SH-SY5Y (cell line): Measurements from ENCODE around the gene MARCHF7.

Experiments
- GATA2 ChIP-seq: IDR thresholded peaks from 2 replicates; pipeline ENCODE4 v1.6.1; 2011; ENCODE audit warnings: mild to moderate bottlenecking, low read depth, low read length
- GATA3 ChIP-seq: IDR thresholded peaks from 2 replicates; pipeline ENCODE4 v1.6.1; 2011; ENCODE audit warnings: low read depth, mild to moderate bottlenecking, low read length, moderate library complexity

DNA sequence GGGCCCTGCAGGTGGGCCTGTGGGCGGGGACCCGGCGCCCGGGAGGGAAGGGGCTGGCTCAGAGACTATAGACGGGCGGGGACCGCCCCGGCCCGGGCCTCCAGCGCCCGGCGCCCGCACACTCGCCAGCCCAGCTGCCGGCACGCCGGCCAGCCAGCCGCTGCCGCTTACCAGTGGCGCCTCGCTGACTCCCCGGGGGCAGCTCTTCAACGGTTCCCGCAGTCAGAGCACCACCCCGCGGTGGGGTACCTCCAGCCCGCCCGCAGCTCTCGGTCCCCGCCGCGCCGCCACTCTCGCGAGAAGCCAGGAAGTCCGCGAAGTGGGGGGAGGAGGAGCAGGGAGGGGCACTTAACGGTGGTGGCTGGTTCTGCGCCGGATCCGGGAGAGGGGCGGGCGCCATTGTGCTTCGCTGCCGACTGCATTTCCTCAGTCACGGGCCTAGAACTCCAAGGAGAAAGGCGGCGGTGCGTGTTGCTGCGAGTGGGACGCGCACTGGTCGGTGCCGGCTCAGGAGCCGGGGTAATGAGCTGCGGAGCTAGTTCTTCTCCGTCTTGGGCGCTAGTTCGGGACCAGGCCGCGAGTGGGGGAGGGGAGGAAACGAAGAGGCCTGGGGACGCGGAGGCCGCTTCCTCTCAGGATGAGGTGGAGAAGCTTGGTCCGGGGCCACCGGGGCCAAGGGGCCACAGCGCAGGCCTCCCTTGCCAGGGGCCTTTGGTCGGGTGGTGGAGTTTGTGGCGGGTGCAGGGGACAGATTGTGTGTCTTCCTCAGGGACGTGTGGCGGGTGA is at the start of gene MARCHF7:
- no peak for TF ChIP-seq GATA3
- no peak for TF ChIP-seq GATA2
